HG03558 (cell line): ENCODE data around the gene ANTXR1.
"Not testable (repeated sequence)": the region's sequence is repeated elsewhere in the genome, so short reads cannot be mapped to it uniquely, and the experiment has no call there.

Source experiments
- ATAC-seq: cut with Tn5 transposase; IDR thresholded peaks from one replicate; pipeline ENCODE4 v1.9.1; 2021; ENCODE audit warnings: moderate number of reproducible peaks; ENCODE audit not compliant: unreplicated experiment; ENCODE audit errors: extremely low read depth

ANTXR1 gene

GRCh38 chr2:69247583-69247982 is 234.6 kb downstream of the ANTXR1 start:
- ATAC-seq: no peak

- no peak for ATAC-seq
Observed at GRCh38 chr2:69248232-69248631, 235.3 kb downstream of the ANTXR1 start.

- no peak for ATAC-seq
Observed at GRCh38 chr2:69250981-69251380, 238.0 kb downstream of the ANTXR1 start.

DNA sequence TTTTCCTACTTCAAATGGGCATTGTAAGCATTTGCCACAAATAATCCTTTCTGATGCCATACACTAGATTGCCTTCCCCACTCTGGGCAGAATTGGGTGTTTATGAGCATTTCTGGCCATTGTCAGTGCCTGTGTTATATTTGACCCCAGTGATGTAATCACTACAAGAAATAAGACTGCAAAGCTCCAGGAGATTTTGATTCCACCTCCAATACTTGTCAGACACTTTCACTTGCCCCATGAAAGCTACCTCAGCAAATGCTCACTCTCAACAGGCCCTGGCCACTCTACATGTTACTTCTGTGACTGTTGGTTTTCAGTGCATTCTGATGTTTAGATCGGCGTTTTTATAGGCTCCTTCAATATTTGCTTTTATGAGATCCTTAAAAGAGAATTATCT is 239.0 kb downstream of the ANTXR1 start:
- no peak for ATAC-seq

GRCh38 chr2:69253112-69253511 is 240.1 kb downstream of the ANTXR1 start:
- ATAC-seq: no peak

- ATAC-seq: no peak
Observed at GRCh38 chr2:69253611-69254301, 240.8 kb downstream of the ANTXR1 start.

DNA sequence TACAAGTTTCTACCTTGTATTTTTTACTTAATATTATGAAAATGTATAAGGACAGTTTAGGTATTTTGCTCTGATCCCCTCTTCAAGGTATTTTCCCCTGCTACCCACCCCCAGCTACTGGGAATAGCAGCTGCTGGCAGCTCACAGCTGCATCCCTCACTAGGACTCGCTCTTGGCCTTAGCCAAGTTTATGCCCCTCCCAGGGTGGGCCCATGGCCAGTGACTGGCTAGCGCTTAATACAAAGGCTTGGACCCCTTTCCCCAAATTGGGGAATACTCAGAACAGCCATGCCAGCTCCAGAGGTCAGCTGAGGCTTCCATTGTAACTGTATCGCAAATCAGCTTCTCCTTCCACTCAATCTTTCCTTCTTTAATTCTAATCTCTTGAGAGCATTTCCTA is 242.8 kb downstream of the ANTXR1 start:
- ATAC-seq: no peak

- ATAC-seq: not testable (repeated sequence)
Observed at GRCh38 chr2:69259994-69260591, 247.1 kb downstream of the ANTXR1 start.

DNA sequence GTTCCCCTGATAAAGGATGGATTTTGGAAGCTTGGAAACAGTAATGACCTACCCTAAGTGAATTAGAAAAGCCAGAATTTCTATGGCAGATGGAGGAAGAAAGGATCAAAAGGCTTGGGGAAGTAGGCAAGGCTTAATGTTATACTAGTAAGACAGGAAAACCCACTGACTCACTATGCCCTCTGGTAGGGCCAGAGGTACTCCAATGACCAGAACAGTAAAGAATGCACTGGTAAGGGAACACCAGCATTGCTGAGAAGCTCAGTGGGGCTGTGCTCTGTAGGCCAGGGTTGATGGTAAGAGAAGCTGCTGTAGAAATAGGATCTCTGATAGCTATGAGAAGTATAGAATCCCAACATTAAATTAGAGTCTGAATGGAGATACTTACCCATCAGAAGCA is 247.7 kb downstream of the ANTXR1 start:
- ATAC-seq: no peak

DNA sequence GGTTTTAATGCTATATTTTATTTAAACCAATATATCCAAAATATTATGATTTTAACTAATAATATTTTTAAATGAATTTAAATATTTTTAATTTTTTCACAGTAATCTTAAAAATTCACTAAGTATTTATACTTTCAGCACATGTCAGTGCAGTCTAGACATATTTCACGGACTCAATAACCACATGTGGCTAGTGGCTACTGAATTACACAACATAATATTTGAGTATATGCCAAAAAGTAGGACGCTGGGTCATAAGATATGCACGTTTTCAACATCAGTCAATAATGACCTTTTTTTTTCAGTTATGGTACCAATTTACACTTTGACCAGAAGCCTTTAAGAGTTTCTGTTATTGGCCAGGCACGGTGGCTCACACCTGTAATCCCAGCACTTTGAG is 256.4 kb downstream of the ANTXR1 start:
- ATAC-seq: no peak

GRCh38 chr2:69271831-69272257 is 258.9 kb downstream of the ANTXR1 start:
- ATAC-seq: no peak

DNA sequence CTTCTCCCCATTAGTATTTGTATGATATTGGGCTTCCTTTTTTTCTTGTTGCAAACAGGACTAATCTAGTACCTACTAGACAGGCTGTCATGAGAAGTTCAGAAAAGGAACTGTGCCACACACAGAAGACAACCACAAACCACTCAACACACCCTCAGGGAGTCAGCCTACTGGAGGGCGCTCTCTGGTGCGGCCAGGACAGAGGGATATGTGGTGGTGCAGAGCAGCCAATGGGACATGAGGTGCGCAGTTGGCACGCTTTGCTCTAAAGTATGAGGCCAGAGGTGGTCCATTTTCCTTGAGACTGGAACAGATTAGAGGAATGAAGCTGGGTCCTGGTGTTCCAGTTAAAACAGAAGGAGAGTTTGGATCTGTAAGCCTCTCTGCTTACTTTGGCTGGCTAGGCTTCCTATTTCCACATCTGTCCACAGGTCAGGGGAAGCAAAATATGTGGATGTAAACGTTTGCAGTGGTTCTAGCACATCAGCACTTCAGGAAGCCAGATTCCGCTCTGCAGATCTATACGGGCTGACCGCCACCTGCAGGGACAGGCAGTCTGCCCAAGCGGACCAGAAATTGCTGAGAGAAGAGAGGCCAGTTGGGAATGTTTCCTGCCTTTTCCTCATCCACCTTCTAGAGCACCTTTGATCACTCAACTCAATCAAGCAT is 260.0 kb downstream of the ANTXR1 start:
- ATAC-seq: no peak

- no peak for ATAC-seq
Observed at GRCh38 chr2:69275490-69275889, 262.5 kb downstream of the ANTXR1 start.

DNA sequence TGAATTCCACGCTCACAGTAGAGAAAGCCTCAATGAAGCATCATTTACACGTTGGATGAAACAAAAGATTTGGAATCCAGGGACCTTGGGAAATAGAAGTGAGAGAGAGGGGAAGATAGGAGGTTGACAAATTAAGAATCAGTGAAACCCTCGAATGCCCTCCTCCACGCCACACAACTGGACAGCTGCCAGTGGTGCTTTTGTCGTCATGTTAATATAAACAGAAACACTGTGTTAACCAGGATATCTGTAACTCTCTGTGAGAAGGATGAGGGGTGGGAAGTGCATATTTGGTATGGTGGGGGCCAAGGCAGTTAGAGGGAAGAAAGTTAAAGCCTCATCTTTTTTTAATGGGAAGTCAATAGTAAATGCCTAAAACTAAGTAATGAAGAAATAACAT is 265.4 kb downstream of the ANTXR1 start:
- ATAC-seq: no peak

DNA sequence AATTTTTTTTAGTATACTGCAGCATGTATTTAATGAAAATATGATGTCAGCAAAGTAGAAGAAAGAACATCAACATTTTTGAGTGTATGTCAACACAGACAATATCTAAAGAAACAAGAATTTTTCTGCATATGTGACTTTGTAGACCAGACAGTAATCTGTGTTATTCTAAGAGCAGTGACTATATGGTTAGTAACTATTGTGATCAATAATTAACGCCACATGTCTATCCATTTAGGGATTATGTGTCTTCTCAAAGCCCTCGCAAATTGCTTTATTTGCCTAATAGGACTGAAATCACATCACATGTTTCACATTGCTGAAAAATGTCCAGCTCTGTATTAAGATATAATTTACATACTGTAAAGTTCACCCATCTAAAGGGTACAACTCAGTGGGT is 266.2 kb downstream of the ANTXR1 start:
- no peak for ATAC-seq

DNA sequence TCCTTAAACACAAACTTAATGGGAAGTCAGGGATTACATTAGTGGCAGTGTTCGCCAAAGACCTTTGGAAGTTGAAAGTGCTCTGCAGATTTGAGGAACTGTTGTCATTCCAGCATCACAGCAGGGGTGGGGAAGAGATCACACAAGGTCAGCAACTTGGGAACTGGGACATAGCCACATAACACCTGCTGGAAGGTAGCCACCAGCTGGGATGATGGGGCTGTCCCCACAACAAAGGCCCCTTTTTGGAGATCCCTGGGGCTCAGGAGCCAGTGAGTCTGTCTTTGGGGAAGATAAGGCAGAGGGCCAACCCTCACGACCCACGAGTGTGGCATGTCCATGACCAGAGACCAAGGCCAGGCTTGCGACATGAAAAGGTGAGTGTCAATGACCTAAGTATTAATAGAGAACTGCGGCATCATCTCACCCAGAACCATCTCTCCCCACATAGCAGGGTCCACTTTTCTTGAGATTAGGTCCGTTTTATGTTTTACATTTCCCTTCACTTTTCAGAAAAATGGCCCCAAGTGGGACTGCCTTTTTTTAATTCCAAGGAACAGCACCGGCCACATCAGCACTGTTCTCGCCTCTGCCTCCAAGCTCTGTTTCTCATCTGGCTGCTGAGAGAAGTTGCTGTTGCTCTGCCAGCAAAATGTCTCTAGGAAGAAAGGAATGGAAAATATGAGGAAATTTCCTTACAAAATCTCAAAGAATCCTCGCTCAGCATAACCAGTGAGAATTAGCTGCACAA is 267.1 kb downstream of the ANTXR1 start:
- no peak for ATAC-seq

DNA sequence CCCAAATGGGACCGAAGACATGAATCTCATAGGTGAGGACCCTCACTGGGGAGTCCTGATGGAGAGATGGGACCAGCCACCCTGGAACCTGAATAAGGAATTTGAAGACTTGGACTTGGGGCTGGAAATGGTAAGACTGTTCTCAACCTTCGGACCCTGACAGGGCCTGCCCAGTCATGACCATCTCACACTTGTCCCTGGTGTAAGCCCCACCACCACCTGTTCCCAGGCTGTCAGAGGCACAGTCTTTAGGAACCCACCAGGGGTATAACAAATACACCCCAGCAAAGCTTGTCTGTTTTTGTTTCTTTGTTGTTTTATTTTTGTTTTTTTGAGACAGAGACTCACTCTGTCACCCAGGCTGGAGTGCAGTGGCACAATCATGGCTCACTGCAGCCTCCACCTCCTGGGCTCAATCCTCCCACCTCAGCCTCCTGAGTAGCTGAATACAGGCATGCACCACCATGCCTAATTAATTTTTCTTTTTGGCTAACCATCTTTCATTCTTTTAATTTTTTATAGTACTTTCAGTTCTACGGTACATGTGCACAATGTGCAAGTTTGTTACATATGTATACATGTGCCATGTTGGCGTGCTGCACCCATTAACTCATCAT is 267.9 kb downstream of the ANTXR1 start:
- no peak for ATAC-seq

DNA sequence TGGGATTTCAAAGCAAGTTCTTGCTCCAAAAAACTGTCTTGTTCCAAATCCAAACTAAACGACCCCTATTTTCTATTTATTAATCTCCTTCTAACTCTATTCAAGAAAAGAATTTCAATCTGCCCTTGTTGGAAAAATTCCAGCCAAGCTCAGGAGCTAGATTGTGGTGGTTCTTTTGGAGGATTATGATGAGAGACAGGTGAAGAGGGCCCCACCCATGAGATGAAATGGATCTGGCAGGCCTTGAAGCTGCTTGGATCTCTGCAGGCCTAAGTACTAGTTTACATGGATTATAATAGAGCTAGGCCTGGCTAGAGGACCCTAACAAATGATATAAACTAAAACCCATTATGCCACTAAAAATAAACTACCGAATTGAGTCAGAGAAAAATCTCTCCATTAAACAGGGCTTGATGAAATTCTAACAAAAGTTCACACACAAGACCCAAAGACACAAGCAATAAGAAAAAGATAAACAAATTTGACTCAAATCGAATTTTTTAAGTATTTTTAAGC is 272.5 kb downstream of the ANTXR1 start:
- ATAC-seq: no peak

DNA sequence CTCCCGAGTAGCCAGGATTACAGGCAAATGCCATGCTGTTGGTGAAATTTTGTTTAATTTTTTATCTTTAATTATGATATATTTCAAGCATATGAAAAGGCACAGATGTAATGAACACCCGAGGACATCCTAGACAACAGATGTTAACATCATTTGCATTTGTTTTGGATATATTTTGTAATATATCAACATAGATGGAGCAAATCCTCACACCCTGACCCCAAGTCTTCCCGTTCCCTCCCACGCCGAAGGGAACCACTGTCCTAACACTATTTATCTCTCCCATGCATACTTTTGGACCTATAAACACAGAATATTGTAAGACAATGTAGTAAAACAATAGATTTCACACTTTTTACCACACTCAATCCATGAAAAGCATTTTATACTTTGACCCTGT is 274.6 kb downstream of the ANTXR1 start:
- ATAC-seq: no peak

DNA sequence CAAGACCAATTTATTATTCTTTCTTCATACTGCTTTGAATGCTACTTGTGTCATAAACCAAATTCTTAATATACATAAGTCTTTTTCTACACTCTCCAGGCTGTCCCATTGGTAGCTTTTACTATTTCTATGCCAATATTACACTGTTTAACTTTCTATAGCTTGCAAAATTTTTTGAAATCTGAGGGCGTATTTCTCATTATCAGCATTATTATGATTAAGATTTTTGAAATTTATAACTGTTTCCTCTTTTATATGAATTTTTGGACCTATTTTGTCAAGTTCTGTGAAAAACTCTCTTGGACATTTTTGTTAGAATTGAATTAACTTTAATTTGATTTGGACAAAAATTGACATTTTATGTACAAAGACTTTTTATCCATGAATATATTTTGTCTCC is 275.4 kb downstream of the ANTXR1 start:
- no peak for ATAC-seq
